HEK293 (cell line): ENCODE measurements around the gene NFATC1.

Source experiments
- CTCF ChIA-PET: fragments of 350-600 bp; formaldehyde crosslinking; extraction: SDS; loops from one replicate; lab custom pipeline; 2021; ENCODE audit warnings: antibody characterized with exemption; lab: Yijun Ruan, JAX
- POLR2A ChIA-PET: fragments of 300-600 bp; formaldehyde crosslinking; extraction: SDS; loops from one replicate; lab custom pipeline; 2020; ENCODE audit warnings: antibody characterized with exemption, inconsistent platforms; lab: Yijun Ruan, JAX
- H3K27ac ChIP-seq: fragments of 200-500 bp; sonication (Bioruptor generic); 2 replicates; pipeline ENCODE4 v1.5.1; 2014; ENCODE audit warnings: low read depth, low read length, control low read depth, inconsistent platforms; ENCODE audit errors: extremely low read depth
- H3K36me3 ChIP-seq, 2 experiments: fragments of 200-500 bp in 1 of 2; sonication (Bioruptor generic) in 1 of 2; 1 replicate in 1 of 2; 2 replicates in 1 of 2; pipeline ENCODE4 v1.5.1; 2014 to 2017; ENCODE audit warnings: inconsistent platforms in 2 of 2, low read length in 2 of 2; ENCODE audit not compliant: control insufficient read depth in 2 of 2, insufficient read depth in 1 of 2
- H3K4me1 ChIP-seq: fragments of 200-500 bp; sonication (Bioruptor generic); 2 replicates; pipeline ENCODE4 v1.5.1; 2014; ENCODE audit warnings: mild to moderate bottlenecking, low read length, inconsistent platforms; ENCODE audit not compliant: control insufficient read depth, insufficient read depth
- H3K4me3 ChIP-seq: 2 replicates; pipeline ENCODE4 v1.5.1; 2011; ENCODE audit warnings: low read depth, mild to moderate bottlenecking, control low read depth, low read length, moderate library complexity
- H3K9me3 ChIP-seq: fragments of 200-500 bp; sonication (Bioruptor generic); 2 replicates; pipeline ENCODE4 v1.5.1; 2014; ENCODE audit warnings: low read depth, low read length, inconsistent platforms; ENCODE audit not compliant: control insufficient read depth, insufficient read depth
- GFI1B ChIP-seq: fragments of 450-650 bp; formaldehyde crosslinking; IDR thresholded peaks from 2 replicates; pipeline ENCODE4 v1.5.1; 2016; ENCODE audit warnings: missing biosample characterization, missing genetic modification characterization
- GLIS1 ChIP-seq: fragments of 450-650 bp; formaldehyde crosslinking; IDR thresholded peaks from 2 replicates; pipeline ENCODE4 v1.5.1; 2016; ENCODE audit warnings: missing biosample characterization, missing genetic modification characterization
- HOXD13 ChIP-seq: sonication (generic); formaldehyde crosslinking; IDR thresholded peaks from 2 replicates; pipeline ENCODE4 v1.8.0; 2022; ENCODE audit warnings: missing genetic modification reagents, borderline replicate concordance
- ZNF138 ChIP-seq: fragments of 450-650 bp; formaldehyde crosslinking; IDR thresholded peaks from 2 replicates; pipeline ENCODE4 v1.5.1; 2016; ENCODE audit warnings: missing biosample characterization, missing genetic modification characterization, borderline replicate concordance
- ZNF223 ChIP-seq: fragments of 450-650 bp; formaldehyde crosslinking; IDR thresholded peaks from 2 replicates; pipeline ENCODE4 v1.5.1; 2016; ENCODE audit warnings: missing biosample characterization, missing genetic modification characterization
- ZNF292 ChIP-seq: fragments of 450-650 bp; formaldehyde crosslinking; IDR thresholded peaks from 2 replicates; pipeline ENCODE4 v1.5.1; 2016; ENCODE audit warnings: low read depth, missing biosample characterization, missing genetic modification characterization, borderline replicate concordance
- ZNF404 ChIP-seq: fragments of 450-650 bp; formaldehyde crosslinking; IDR thresholded peaks from 2 replicates; pipeline ENCODE4 v1.5.1; 2017; ENCODE audit warnings: missing biosample characterization, missing genetic modification characterization
- ZNF654 ChIP-seq: fragments of 450-650 bp; formaldehyde crosslinking; IDR thresholded peaks from 2 replicates; pipeline ENCODE4 v1.5.1; 2016; ENCODE audit warnings: low read depth, missing biosample characterization, missing genetic modification characterization
- ZNF707 ChIP-seq: fragments of 450-650 bp; formaldehyde crosslinking; IDR thresholded peaks from 2 replicates; pipeline ENCODE4 v1.5.1; 2016; ENCODE audit warnings: missing biosample characterization, missing genetic modification characterization
- ZNF791 ChIP-seq: fragments of 450-650 bp; formaldehyde crosslinking; IDR thresholded peaks from 2 replicates; pipeline ENCODE4 v1.5.1; 2016; ENCODE audit warnings: missing biosample characterization, missing genetic modification characterization
- ZNF843 ChIP-seq: fragments of 450-650 bp; formaldehyde crosslinking; IDR thresholded peaks from 2 replicates; pipeline ENCODE4 v1.5.1; 2016; ENCODE audit warnings: missing biosample characterization, missing genetic modification characterization
- TF ChIP-seq, protein P1 (sequence below): fragments of 450-650 bp; formaldehyde crosslinking; IDR thresholded peaks from 2 replicates; pipeline ENCODE4 v1.5.1; 2016; ENCODE audit warnings: missing biosample characterization, missing genetic modification characterization
- TF ChIP-seq, protein P2 (sequence below): fragments of 450-650 bp; formaldehyde crosslinking; IDR thresholded peaks from 2 replicates; pipeline ENCODE4 v1.5.1; 2016; ENCODE audit warnings: missing biosample characterization, missing genetic modification characterization
- TF ChIP-seq, protein P3 (sequence below): fragments of 450-650 bp; formaldehyde crosslinking; IDR thresholded peaks from 2 replicates; pipeline ENCODE4 v1.5.1; 2016; ENCODE audit warnings: missing biosample characterization, missing genetic modification characterization
- TF ChIP-seq, protein P4 (sequence below): fragments of 450-650 bp; formaldehyde crosslinking; IDR thresholded peaks from 2 replicates; pipeline ENCODE4 v1.5.1; 2016; ENCODE audit warnings: missing biosample characterization, missing genetic modification characterization
- TF ChIP-seq, protein P5 (sequence below): fragments of 450-650 bp; formaldehyde crosslinking; IDR thresholded peaks from 2 replicates; pipeline ENCODE4 v1.5.1; 2017; ENCODE audit warnings: missing biosample characterization, missing genetic modification characterization
- TF ChIP-seq, protein P6 (sequence below): sonication (generic); formaldehyde crosslinking; IDR thresholded peaks from 2 replicates; pipeline ENCODE4 v1.8.1; 2022; ENCODE audit warnings: mild to moderate bottlenecking, moderate library complexity, missing genetic modification reagents

Gene NFATC1

DNA sequence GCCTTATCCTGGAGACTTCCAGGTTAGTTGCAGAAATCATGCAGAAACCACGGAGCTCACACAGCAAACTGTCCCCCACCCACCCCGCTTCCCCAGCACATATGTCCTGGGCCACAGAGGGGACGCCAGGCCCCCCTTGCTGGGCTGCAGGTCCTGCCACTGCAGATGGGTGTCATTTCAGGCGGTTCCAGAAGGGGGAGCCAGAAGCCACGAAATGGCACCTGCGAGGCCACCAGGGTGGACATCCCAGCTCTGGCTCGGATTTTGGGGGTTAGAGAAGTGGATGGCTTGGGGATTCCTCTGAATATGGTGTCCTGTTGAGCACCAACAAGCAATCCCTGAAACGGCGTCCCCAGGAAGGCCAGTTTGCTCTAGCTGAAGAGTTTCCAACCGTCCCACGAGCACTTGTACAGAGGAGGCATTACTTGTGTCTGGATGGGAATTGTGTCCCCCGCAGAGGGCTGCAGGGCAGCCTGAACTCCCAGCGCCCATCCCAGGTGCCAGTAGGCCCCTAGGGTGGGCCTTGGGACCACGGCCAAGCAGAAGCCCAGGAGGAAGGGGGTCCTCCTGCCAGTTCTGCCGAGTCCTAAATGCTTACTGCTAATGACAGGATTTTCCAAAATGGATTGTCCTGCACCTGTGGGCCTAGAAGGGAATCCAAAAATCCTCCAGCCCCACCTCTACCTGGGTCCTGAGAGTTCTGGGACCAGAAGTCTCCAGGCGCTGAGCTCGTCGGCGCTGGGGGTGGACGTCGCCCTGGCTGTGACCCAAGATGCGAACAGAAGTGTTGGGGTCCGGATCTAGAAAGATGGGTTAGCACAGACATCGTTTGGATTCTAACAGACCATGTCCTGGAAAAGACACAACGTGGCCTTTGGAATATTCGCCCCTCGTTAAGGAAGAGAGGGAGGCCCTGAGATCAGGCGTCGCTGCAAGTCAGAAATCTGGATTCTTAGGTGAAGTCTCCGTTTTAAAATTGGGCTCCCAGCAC, 14.6 kb upstream of the NFATC1 start:
- no peak overlapping the region for H3K27ac ChIP-seq
- no peak overlapping the region for H3K4me3 ChIP-seq
- ChIA-PET CTCF (interaction anchor here (0.6 to 7.4 kb wide), 17 partner anchors 10 to 1632 kb away, joined by 3 to 139 read pairs (median 5); no protein-coding TSS in a partner anchor), POLR2A (interaction anchor here (0.6 kb wide), 1 partner anchor 220 kb away, joined by 3 read pairs; no protein-coding TSS in a partner anchor)
- H3K36me3 ChIP-seq = peaks cover 0 to 6% of the 10 kb centered on the region in 2 experiments; a peak in 1 of 3 replicates
- H3K9me3 ChIP-seq = no peaks in the 10 kb centered on the region
- TF ChIP-seq, protein P1, sequence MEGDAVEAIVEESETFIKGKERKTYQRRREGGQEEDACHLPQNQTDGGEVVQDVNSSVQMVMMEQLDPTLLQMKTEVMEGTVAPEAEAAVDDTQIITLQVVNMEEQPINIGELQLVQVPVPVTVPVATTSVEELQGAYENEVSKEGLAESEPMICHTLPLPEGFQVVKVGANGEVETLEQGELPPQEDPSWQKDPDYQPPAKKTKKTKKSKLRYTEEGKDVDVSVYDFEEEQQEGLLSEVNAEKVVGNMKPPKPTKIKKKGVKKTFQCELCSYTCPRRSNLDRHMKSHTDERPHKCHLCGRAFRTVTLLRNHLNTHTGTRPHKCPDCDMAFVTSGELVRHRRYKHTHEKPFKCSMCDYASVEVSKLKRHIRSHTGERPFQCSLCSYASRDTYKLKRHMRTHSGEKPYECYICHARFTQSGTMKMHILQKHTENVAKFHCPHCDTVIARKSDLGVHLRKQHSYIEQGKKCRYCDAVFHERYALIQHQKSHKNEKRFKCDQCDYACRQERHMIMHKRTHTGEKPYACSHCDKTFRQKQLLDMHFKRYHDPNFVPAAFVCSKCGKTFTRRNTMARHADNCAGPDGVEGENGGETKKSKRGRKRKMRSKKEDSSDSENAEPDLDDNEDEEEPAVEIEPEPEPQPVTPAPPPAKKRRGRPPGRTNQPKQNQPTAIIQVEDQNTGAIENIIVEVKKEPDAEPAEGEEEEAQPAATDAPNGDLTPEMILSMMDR = peak; percentile 71
- TF ChIP-seq GLIS1 (tag by site-specific recombination) (peak; percentile 50), ZNF654 (peak; percentile 55), HOXD13 (CRISPR knock-in tag) (no peak)
- no peaks in the 10 kb centered on the region for H3K4me1 ChIP-seq

DNA sequence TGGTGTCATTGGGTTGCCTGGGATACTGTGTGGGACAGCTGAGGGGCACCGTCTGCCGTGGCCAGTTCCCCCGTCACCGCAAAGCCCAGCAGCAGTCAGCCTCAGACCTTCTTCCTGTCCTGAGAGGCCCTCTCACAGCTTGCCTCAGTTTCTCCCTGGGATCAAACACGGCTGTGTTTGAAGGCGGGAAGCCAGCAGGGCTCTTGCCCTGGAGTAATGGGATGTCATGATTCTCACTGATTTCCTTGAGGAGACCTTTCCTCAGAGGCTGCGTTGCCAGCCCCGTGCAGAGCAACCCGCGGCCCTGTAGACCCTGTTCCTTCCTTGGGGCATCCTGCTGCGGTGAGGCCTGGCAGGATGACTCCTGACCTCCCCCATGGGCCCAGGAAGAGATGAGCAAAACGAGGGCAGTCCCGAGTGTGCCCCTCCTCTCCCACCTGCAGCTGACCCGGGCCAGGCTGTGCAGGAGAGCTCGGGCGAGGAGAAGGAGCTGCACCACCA, 13.9 kb upstream of the NFATC1 start:
- CTCF ChIA-PET = interaction anchor here (0.6 to 7.4 kb wide), 8 partner anchors 9 to 1633 kb away, joined by 3 to 139 read pairs (median 10); no protein-coding TSS in a partner anchor
- no peaks in the 10 kb centered on the region for H3K9me3 ChIP-seq
- TF ChIP-seq, protein P2, sequence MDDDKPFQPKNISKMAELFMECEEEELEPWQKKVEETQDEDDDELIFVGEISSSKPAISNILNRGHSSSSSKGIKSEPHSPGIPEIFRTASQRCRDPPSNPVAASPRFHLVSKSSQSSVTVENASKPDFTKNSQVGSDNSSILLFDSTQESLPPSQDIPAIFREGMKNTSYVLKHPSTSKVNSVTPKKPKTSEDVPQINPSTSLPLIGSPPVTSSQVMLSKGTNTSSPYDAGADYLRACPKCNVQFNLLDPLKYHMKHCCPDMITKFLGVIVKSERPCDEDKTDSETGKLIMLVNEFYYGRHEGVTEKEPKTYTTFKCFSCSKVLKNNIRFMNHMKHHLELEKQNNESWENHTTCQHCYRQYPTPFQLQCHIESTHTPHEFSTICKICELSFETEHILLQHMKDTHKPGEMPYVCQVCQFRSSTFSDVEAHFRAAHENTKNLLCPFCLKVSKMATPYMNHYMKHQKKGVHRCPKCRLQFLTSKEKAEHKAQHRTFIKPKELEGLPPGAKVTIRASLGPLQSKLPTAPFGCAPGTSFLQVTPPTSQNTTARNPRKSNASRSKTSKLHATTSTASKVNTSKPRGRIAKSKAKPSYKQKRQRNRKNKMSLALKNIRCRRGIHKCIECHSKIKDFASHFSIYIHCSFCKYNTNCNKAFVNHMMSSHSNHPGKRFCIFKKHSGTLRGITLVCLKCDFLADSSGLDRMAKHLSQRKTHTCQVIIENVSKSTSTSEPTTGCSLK (tag by site-specific recombination) = no peak
- no peak for TF ChIP-seq ZNF404
- no peak for TF ChIP-seq GFI1B
- TF ChIP-seq, protein P3, sequence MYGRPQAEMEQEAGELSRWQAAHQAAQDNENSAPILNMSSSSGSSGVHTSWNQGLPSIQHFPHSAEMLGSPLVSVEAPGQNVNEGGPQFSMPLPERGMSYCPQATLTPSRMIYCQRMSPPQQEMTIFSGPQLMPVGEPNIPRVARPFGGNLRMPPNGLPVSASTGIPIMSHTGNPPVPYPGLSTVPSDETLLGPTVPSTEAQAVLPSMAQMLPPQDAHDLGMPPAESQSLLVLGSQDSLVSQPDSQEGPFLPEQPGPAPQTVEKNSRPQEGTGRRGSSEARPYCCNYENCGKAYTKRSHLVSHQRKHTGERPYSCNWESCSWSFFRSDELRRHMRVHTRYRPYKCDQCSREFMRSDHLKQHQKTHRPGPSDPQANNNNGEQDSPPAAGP = no peak
- POLR2A ChIA-PET = no interaction called here
- H3K36me3 ChIP-seq = peaks cover 0 to 6% of the 10 kb centered on the region in 2 experiments; a peak in 1 of 3 replicates
- H3K4me3 ChIP-seq = no peak overlapping the region
- no peak overlapping the region for H3K27ac ChIP-seq
- no peaks in the 10 kb centered on the region for H3K4me1 ChIP-seq

DNA sequence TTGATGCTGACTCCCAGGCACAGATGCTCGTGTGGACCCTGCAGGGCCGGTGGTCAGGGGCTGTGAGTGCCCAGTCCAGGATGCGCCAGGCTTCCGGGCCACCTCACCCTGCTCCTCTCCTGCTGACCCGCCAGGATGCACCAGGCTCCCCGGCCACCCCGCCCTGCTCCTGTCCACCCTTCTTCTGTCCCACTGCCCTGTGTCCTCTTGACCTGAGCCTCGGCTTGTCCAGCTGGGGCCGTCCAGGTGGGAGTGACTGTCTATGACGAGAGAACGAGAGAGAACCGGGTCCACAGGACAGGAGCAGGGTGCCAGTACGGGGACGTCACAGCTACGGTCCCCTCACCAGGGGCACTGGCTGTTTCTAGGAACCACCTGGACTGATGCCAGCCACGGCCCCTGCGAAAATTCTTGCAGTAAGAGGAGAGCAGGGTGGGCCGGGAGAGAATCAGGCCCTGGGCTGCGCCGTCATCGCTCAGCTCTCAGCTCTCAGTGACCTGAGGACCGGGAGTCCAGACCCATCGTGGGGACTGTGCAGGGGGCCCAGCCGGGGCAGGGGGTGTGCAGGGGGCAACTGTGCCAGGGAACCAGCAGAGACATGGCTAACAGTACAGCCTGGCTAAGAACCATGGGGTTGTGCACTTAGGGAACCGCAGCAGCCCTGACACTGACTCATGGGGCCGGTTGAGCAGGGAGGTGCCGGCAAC, 12.9 kb upstream of the NFATC1 start:
- H3K4me3 ChIP-seq = no peak overlapping the region
- ChIA-PET POLR2A (no interaction called here), CTCF (interaction anchor here (0.7 to 7.4 kb wide), 3 partner anchors 147 to 873 kb away, joined by 3 to 139 read pairs (median 92); no protein-coding TSS in a partner anchor)
- no peaks in the 10 kb centered on the region for H3K9me3 ChIP-seq
- no peaks in the 10 kb centered on the region for H3K36me3 ChIP-seq
- no peaks in the 10 kb centered on the region for H3K4me1 ChIP-seq
- no peak overlapping the region for H3K27ac ChIP-seq
- TF ChIP-seq ZNF843 (tag by site-specific recombination) (no peak), ZNF292 (no peak), ZNF791 (tag by site-specific recombination) (no peak), ZNF223 (tag by site-specific recombination) (no peak), ZNF138 (tag by site-specific recombination) (no peak), ZNF707 (tag by site-specific recombination) (no peak)
- TF ChIP-seq, protein P4, sequence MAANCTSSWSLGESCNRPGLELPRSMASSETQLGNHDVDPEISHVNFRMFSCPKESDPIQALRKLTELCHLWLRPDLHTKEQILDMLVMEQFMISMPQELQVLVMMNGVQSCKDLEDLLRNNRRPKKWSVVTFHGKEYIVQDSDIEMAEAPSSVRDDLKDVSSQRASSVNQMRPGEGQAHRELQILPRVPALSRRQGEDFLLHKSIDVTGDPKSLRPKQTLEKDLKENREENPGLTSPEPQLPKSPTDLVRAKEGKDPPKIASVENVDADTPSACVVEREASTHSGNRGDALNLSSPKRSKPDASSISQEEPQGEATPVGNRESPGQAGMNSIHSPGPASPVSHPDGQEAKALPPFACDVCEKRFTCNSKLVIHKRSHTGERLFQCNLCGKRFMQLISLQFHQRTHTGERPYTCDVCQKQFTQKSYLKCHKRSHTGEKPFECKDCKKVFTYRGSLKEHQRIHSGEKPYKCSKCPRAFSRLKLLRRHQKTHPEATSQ = no peak
- TF ChIP-seq, protein P5, sequence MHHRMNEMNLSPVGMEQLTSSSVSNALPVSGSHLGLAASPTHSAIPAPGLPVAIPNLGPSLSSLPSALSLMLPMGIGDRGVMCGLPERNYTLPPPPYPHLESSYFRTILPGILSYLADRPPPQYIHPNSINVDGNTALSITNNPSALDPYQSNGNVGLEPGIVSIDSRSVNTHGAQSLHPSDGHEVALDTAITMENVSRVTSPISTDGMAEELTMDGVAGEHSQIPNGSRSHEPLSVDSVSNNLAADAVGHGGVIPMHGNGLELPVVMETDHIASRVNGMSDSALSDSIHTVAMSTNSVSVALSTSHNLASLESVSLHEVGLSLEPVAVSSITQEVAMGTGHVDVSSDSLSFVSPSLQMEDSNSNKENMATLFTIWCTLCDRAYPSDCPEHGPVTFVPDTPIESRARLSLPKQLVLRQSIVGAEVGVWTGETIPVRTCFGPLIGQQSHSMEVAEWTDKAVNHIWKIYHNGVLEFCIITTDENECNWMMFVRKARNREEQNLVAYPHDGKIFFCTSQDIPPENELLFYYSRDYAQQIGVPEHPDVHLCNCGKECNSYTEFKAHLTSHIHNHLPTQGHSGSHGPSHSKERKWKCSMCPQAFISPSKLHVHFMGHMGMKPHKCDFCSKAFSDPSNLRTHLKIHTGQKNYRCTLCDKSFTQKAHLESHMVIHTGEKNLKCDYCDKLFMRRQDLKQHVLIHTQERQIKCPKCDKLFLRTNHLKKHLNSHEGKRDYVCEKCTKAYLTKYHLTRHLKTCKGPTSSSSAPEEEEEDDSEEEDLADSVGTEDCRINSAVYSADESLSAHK = no peak
- TF ChIP-seq, protein P6, sequence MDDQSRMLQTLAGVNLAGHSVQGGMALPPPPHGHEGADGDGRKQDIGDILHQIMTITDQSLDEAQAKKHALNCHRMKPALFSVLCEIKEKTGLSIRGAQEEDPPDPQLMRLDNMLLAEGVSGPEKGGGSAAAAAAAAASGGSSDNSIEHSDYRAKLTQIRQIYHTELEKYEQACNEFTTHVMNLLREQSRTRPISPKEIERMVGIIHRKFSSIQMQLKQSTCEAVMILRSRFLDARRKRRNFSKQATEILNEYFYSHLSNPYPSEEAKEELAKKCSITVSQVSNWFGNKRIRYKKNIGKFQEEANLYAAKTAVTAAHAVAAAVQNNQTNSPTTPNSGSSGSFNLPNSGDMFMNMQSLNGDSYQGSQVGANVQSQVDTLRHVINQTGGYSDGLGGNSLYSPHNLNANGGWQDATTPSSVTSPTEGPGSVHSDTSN (CRISPR knock-in tag) = no peak
